ENCODE measurements around the gene PIGX. TPM values are rescaled to one million over a fixed set of nuclear protein-coding genes. Genes with fewer than 3 reads are reported as not detected.

PIGX gene
- 67.2 and 67.5 TPM in 2 replicates for total RNA-seq

DNA sequence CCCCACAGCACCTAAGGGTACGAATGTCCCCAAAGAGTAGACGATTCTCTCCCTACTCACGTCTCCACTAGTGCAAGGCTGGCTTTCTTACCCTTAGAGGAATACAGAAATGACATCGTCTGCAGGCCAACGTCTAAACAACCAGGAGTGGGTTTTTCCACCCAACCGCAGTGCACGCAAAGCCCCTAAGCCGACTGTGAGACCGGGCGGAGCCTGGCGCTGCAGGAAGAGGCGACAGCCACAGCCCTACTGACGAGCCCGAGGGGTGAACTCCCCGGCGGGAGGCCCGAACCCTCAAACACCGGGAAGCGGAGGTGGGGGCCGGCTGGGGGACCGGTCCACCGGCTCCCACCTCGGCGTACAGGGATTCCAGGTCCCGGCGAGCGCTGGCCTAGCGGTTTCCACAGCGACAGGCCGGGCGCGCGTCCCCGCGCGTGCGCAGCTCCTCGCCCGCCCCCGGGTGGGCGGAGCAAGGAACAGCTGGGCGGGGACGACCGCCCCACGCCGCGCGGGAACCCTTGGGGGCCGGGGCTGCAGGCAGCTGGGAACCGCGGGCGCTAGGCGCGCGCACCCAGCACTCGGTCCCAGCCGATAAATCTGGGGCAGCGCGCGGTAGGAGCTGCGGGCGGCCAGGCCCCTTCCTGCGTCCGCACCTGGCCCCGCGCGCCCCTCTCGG is at the start of gene PIGX, which contains the start of gene CEP19:
TSS of gene PIGX (plus strand) at position 540 of the 676 bp plus-strand sequence.
TSS of gene CEP19 (minus strand) at position 413 of the 676 bp plus-strand sequence. CDS start 3,593 bp downstream, outside the sequence.
- intact Hi-C loops (cut with micrococcal nuclease), result loop anchor here (1.0 to 10.0 kb wide), 13 partner anchors 15 to 505 kb away; partner anchors contain the start of genes DYNLT2B, FBXO45, NCBP2 and PAK2

DNA sequence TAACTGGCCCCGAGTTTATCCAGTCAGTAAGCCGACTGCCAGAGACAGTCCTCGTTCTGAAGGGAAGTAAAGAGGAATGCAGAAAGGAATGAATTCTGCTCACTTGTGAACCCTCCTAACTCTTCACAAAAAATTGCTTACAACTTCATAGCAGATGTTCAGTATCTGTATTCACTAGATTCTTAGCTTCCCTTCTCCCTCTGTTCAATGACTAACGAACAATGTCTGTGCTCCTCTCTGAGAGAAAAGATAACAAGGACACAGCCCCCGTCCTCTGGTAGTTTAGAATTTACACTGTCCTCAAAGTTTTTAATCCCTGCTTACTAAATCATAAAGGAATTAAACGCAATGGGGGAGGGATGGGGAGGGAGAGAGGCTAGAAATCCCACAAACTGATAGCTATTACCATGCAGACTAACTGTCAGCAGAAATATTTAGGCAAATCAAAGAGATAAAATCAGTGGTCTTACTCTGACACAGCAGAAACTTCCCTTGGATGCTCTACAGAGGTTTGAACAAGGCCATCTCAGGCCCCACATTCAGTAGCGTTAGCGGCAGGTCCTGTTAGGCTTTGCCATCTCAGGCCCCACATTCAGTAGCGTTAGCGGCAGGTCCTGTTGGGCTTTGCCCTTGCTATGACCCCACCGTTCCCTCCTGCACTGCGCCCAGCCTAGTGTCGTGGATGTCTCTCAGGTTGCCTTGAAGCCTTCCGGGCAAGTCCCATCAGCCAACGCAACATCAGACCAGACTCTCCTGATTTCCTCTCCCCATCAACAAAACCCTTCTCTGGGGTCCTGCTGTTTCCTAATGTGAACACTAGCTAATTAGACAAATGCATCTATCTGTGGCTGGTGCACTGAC is 49.2 kb upstream of the PIGX start:
- intact Hi-C loops (cut with micrococcal nuclease), result no loop called here

DNA sequence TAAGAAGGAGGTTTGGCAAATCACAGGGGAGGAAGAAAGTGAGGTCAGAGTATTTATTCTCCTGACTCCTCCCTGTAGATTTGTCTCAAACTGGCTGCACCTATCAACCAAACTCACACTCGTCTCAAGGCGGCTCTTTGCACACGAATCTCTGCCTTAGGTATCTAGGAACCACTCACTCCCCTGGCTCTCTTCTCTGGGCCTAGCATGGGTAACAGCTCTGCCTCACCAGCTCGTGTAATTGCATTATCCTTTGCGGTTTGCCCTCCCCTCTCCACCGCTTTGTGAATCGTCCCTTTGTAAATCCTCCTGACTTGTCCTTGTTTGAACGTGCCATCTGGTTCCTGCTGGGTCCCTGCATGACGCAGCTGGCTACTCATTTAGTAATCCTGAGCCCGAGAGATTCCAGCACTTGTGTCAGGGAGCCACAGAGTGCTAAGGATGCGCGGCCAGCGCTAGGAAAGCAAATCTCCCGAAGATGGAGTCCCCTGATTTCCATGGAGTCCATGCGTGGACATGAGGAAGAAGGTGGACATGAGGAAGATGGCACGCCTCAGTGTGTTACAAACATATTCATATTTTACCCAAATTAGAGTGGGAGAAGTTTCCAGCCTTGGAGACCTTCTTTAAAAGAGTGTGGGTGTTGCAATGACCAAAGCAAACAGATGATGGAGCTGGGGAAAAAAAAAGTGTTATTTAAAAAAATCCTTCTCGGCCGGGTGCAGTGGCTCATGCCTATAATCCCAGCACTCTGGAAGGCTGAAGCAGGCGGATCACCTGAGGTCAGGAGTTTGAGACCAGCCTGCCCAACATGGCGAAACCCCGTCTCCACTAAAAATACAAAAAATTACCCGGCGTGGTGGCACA is 45.9 kb upstream of the PIGX start:
- intact Hi-C loops (cut with micrococcal nuclease), result no loop called here

DNA sequence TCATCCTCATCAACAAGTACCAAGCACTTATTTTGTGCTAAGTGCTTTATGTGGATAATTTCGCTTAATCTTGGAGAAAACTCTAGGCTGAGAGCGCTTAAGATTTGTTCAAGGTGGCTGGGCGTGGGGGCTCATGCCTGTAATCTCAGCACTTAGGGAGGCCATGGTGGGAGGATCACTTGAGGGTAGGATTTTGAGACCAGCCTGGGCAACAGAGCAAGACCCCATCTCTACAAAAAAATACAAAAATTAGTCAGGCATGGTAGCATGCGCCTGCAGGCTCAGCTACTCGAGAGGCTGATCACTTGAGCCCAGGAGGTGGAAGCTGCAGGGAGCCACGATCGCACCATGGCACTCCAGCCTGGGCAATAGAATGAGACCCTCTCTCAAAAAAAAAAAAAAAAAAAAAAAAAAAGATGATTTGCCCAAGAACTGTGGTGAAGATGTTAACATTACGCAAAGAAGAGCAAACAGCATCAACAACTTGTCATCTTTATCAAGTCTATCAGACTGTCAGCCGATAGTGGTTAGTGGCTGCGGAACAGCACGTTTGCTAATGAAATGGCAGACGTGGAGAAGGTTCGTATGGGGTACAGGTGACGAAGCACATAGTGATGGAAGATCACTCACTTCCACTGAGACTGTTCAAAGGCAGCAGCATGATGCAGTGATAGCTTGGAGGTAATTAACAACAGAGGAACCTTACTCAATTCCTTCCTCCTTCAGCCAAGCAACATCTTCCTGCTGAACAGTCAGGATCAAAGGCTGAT is 44.9 kb upstream of the PIGX start:
- intact Hi-C loops (cut with micrococcal nuclease), result no loop called here

DNA sequence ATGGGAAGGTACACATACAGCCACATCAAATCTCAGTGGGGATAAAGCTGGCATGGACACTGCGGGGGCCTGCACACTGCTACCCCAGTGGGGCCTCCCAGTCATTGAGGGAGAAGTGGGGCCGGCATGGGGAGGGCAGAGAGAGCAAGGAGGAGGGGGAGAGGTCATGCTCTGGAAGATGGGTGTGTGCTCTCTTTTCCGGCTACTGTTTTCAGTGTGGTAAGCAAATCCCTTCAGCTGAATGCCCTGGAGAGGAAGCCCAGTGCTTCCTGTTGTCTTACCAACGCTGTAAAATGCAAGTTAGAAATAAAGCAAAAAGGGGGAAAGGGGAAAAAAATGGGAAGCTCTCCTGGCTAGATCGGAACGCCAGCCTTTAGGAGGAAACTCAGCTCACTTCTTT is 41.8 kb upstream of the PIGX start:
- intact Hi-C loops (cut with micrococcal nuclease), result no loop called here

DNA sequence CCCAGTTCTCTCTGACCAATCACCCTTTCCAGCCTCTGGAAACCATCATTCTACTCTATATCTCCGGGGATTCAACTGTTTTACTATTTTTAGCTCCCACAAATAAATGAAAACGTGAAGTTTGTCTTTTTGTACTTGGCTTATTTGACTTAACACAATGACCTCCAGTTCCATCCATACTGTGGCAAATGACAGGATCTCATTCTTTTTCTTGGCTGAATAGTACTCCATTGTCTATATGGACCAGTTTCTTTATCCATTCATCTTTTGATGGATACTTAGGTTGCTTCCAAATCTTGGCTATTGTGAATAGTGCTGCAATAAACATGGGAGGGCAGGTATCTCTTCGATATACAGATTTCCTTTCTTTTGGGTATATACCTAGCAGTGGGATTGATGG is 38.5 kb upstream of the PIGX start:
- intact Hi-C loops (cut with micrococcal nuclease), result no loop called here

DNA sequence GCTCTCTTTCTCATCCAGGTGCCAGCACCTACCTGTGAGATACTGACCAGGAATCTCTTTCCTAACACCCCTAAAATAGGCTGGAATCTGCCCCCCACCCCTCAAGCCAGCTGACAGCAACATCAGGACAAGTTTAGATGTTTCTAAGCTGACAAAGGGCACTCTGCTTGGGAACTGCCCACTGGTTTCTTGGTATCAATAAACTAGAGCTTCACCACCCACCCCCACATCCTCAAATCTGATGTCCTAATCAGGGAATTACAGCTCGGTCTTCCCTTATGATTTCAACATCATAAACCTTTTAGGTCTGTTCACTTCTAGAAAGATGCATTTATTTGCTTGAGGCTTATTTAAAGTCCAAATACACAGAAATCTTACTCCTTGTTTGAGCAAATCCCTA is 34.8 kb upstream of the PIGX start:
- intact Hi-C loops (cut with micrococcal nuclease), result no loop called here

DNA sequence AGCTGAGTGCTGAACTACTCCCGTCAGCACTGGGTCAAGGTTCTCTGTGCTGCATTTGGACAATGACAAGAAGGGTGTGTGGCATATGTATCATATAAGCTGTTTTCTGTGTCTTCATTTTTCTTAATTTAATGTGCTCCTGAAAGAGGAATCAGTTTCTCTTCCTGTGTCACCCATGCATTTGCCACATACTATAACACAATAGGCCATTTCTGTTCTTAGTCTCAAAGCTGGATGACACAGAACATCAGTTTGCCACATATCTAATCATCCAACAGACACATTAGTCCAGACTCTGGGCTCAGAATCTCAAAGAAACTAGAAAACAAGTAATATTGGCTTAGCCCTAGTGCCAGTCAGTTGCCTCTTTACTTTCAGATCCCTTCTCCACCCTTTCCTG is 34.2 kb upstream of the PIGX start:
- intact Hi-C loops (cut with micrococcal nuclease), result no loop called here

DNA sequence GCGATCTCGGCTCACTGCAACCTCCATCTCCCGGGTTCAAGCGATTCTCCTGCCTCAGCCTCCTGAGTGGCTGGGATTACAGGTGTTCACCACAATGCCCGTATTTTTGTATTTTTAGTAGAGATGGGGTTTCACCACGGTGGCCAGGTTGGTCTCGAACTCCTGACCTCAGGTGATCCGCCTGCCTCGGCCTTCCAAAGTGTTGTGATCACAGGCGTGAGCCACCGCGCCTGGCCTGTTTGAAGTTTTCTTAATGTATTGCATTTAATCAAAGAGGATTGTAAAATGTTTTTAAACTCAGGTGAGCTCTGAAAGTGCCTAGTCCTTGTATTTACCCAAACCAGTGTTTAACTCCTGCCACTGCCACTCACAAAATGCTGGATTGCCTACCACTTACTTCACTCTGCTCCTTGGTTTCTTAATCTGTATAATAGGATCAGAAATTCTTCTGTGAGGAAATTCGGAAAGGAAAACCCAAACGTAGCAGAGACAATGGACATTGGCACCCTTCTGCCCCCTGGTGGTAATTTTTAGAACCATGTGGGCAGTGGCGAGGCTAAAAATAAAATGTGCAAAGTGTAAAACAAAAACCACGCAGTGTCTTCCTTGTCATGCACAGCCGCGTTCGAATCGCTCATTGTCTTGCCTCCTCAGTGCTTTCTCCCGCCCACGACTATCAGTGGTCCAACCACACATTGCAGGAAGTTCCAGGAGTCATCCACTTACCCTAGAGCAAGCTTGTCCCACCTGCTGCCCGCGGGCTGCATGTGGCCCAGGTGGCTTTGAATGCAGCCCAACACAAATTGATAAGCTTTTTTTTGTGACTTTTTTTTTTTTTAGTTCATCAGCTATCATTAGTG is 27.4 kb upstream of the PIGX start:
- intact Hi-C loops (cut with micrococcal nuclease), result loop anchor here (1.0 to 2.0 kb wide), 6 partner anchors 44 to 432 kb away; no protein-coding TSS in a partner anchor

DNA sequence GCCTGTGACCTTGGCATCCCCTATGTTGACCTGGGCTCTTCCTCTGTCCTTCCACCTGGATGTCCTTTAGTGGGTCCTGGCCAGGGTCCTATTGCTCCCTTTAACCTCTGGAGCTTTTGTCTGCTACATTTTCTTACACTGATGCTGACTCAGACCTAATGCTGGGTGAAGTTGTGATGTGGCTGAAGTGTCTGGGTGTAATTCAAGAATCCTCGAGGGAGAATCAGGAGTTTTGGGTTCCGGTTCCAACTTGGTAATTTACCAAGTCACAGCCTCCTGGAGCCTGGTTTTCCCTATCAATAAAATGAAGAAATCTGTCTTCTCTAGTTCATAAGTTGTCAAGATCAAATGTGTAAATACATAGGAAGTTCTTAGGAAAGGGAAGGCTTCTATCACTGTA is 25.7 kb upstream of the PIGX start:
- intact Hi-C loops (cut with micrococcal nuclease), result no loop called here

DNA sequence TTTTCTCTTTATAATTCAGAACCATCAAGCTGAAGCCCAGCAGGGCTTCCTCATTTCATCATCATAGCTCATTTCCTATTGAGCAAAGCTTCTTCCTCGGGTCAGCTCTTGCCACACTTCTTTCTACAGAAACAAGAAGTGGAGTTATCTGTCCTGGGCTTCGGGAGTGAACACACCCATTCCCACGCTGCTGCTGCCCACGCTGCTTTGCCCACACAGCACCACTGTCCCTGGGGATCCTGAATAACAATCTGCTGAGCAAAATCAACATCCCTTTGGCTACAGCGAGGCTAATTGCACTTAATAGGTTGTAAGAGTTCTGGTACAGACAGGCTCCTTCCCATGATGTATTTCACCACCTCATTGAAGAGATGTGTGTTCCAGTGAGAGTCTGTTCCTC is 23.8 kb upstream of the PIGX start:
- intact Hi-C loops (cut with micrococcal nuclease), result no loop called here

DNA sequence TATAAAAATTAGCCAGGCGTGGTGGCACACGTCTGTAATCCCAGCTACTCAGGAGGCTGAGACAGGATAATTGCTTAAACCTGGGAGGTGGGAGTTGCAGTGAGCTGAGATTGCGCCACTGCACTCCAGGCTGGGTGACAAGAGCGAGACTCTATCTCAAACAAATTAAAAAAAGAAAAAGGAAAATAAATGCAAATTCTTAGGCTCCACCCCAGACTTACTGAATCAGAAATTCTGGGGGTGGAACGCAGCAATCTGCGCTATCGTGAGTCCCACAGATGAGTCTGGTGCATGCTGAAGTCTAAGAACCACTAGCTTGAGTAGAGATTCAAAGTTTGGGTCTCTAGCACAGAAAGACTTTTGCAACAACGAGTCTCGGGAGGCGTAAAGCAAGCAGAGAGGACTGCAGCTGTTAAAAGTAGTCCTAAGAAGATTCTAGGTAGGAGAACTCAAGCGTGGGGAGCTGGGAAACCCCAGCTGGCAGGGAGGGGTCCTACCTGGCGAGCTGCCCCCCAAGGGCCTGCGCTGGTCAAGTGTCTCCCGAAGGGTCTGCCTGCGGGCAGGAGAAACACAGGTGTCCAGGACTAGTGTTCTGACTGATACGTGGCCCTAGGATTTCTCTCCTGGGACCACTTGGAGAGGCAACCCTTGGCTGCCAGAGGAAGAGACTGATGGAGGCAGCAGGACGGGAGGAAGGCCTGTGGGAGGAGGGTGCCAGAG is 22.1 kb upstream of the PIGX start:
- intact Hi-C loops (cut with micrococcal nuclease), result no loop called here

DNA sequence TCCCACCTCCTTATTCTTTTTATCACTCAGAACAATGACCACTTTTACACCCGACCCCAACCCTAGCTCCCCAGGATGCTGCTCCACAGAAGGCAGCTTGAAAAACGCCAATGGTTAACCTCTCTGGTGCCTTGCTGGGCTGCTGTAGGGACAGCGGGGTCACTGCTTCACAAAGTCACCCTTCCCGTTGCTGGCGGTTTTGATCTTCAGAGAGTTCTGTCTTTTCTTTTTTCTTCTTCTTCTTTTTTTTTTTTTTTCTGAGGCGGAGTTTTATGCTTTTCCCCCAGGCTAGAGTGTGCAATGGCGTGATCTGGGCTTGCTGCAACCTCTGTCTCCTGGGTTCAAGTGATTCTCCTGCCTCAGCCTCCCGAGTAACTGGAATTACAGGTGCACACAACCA is 20.8 kb upstream of the PIGX start:
- intact Hi-C loops (cut with micrococcal nuclease), result no loop called here

DNA sequence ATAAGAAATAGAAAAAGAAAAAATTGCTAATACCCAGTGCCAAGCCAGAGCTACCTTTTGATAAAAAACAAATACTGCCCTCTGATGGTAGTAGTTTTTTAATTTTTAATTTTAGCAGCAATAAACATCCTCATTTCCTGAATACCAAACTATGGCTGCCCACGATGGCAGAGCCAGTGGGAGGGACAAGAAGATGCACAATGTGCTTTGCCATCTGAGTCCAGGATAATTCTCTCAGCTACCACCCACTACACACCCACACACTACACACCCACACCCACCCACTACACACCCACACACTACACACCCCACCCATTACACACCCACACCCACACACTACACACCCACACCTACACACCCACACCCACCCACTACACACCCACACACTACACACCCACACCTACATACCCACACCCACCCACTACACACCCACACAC is 18.0 kb upstream of the PIGX start:
- intact Hi-C loops (cut with micrococcal nuclease), result loop anchor here (1.0 to 2.0 kb wide), 2 partner anchors 17 to 85 kb away; no protein-coding TSS in a partner anchor

DNA sequence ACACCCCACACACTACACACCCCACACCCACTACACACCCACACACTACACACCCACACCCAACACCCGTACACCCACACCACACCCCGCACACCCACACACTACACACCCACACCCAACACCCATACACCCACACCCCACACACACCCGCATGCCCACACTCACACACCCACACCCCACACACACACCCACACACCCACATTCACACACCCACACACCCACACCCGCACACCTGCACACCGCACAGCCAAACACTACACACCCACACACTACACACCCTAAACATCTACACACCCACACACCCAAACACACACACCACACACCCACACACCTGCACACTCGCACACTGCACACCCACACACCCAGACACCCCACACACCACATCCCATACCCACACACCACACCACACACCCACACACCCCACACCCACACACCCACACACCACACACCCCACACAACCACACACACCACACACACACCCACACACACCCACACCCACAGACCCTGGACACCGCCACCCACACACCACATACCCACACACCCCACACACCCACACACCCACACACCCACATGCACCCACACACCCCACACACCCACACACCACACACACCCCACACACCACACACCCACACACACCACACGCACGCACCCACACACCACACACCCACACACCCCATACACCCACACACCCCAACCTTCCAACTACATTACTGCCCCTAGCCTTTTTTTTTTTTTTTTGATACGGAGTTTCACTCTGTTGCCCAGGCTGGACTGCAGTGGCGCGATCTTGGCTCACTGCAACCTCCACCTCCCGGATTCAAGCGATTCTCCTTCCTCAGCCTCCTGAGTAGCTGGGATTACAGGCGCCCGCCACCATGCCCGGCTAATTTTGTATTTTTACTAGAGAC is 17.0 kb upstream of the PIGX start:
- intact Hi-C loops (cut with micrococcal nuclease), result loop anchor here (1.0 to 2.0 kb wide), 2 partner anchors 16 to 86 kb away; no protein-coding TSS in a partner anchor

DNA sequence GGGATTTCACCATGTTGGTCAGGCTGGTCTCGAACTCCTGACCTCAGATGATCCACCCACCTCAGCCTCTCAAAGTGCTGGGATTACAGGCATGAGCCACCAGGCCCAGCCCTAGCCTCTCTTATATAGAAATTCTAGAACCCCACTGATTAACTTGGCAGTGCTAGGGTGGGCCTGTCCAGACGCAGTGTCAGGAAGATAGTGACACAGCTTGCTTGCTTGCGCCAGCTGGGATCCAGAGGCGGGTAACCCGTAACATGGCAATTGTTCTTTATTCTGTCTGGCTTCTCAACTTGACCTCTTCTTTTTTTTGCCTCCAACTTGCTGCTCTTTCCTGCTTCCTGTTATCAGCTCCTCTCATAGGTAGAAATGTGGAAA is 16.3 kb upstream of the PIGX start:
- intact Hi-C loops (cut with micrococcal nuclease), result loop anchor here (2.0 kb wide), 1 partner anchor 87 kb away; no protein-coding TSS in a partner anchor

DNA sequence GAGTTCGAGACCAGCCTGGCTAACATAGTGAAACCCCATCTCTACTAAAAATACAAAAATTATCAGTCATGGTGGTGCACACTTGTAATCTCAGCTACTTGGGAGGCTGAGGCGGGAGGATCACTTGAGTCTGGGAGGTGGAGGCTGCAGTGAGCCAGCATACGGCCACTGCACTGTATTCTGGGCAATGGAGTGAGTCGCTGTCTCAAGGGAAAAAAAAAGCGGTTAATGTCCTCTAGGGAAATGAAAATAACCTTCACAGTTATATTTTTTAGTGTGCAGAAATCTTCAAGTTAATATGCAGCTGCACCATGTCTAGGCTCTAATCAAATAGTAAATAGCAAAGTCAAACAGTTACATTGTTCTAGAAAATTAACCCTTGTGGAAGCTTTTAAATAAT is 14.9 kb upstream of the PIGX start:
- intact Hi-C loops (cut with micrococcal nuclease), result no loop called here

DNA sequence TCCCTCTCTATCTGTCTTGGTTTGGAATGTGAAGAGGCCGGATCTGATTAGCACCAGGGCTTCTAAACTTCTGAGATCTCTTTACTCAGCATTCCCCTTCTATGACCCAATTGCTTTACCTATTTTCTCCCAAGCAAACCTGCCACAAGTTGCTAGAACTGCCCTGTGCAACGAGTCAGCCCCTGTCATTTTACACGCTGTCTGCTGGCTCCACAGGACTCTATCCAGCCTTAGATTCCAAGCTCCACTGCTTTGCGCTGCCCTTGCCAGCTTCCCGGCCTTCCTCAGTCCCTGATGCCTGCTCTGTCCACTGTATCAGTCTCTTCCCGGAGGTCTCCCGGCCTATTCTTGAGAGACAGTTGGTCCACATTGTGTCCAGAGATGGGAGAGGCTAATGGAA is 12.4 kb upstream of the PIGX start:
- intact Hi-C loops (cut with micrococcal nuclease), result no loop called here

All from T-helper 1 cell treated with Interleukin-12 subunit alpha and Interleukin-12 subunit beta and Interleukin-4 antibody, amounts not matched to agents 30 ng/mL and 1 ng/mL, for 36 hours (primary cell).